Measurements from ENCODE around the gene HES3.
A peak's percentile ranks its signal among the peaks of the same experiment; 100 is the strongest.

Gene HES3

GRCh38 chr1:6224718-6225117 lies 19.3 kb upstream of the HES3 start:
- ATAC-seq (replicated peaks; ENCODE audit: extremely low read depth, poor library complexity, severe bottlenecking) (no peak), DNase-seq (ENCODE audit: low spot score in 2 of 2) (no peak)
- Mint-ChIP-seq H3K27me3 (no peaks in the 10 kb centered on the region), H3K36me3 (ENCODE audit: insufficient read depth) (peaks cover 39% of the 10 kb centered on the region), H3K27ac (ENCODE audit: low read depth) (no peak overlapping the region), H3K9me3 (no peaks in the 10 kb centered on the region), H3K4me1 (no peaks in the 10 kb centered on the region), H3K4me3 (no peak overlapping the region)

- H3K36me3 Mint-ChIP-seq (ENCODE audit: insufficient read depth), result peaks cover 48% of the 10 kb centered on the region
- H3K4me1 Mint-ChIP-seq, result no peaks in the 10 kb centered on the region
- no peaks in the 10 kb centered on the region for H3K9me3 Mint-ChIP-seq
- no peak for ATAC-seq (replicated peaks; ENCODE audit: extremely low read depth, poor library complexity, severe bottlenecking)
- H3K4me3 Mint-ChIP-seq, result no peak overlapping the region
- no peaks in the 10 kb centered on the region for H3K27me3 Mint-ChIP-seq
- no peak overlapping the region for H3K27ac Mint-ChIP-seq (ENCODE audit: low read depth)
- no peak for DNase-seq (ENCODE audit: low spot score in 2 of 2)
Observed at GRCh38 chr1:6225651-6226050, 18.3 kb upstream of the HES3 start.

DNA sequence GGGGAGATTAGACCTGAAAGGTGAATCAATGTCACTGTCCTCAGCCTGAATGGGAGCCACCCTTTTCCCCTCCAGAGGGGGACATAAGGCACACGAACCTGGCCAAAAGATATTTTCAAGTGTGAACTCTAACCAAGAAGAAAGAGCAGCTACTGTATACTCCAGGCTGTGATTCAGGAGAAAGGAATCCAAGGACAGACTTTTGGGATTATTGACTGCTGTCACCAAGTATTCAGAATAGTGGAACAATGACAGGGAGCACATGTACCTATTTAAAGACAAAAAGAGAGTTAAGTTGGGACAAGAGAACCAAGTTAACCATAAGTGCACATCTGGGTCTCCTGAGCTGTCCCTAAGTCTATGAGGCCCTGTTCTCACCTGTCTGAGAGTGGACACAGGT lies 10.6 kb upstream of the HES3 start:
- H3K27ac Mint-ChIP-seq (ENCODE audit: low read depth), result no peak overlapping the region

DNA sequence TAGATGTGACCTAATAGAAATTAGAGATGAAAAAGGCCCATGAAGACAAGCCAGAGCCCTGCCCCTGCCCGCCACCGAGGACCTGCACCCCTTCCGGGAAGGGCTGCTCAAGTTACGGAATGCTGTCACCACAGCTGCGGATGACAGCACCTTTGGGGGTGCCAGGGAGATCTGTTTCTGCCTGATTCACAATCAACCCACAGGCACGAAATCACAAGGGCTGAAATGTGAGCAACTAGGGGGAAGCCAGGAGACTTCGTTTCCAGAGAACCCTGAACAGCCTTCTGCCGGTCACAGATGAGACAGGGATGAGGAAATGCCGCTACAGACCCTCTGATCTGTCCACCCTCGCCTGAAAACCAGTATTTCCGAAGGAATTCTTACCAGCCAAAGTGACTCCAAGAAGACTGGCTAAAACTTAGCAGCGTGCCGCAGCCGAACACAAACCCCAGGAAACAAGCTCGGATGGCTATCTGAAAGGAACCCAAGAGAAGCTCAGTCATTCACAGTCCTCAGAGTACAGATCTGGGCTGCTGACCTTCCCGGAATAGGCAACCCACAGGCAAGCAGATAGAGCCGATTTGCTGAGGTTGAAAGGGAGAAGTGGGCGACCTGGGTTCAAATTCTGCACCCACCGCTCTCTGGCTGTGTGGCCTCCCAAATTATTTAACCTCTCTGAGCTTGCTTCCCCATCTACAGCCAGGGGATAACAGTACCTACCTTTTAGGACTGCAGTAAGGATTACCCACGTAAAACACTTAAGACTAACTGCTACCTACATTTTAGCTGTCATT lies 9.3 kb upstream of the HES3 start:
- peaks cover 43% of the 10 kb centered on the region for H3K36me3 Mint-ChIP-seq (ENCODE audit: insufficient read depth)
- peak overlapping the region; percentile 85 for H3K4me3 Mint-ChIP-seq
- no peaks in the 10 kb centered on the region for H3K9me3 Mint-ChIP-seq
- peak overlapping the region; percentile 44 for H3K27ac Mint-ChIP-seq (ENCODE audit: low read depth)
- ATAC-seq (replicated peaks; ENCODE audit: extremely low read depth, poor library complexity, severe bottlenecking) (no peak), DNase-seq (ENCODE audit: low spot score in 2 of 2) (no peak)
- H3K4me1 Mint-ChIP-seq, result peaks cover 20% of the 10 kb centered on the region
- H3K27me3 Mint-ChIP-seq, result peaks cover 11% of the 10 kb centered on the region

More for the DNA sequence above, 10.6 kb upstream of the HES3 start:
- H3K4me3 Mint-ChIP-seq, result no peak overlapping the region
- ATAC-seq (replicated peaks; ENCODE audit: extremely low read depth, poor library complexity, severe bottlenecking), result no peak
- no peaks in the 10 kb centered on the region for H3K27me3 Mint-ChIP-seq
- H3K4me1 Mint-ChIP-seq, result peaks cover 20% of the 10 kb centered on the region
- no peak for DNase-seq (ENCODE audit: low spot score in 2 of 2)
- H3K36me3 Mint-ChIP-seq (ENCODE audit: insufficient read depth), result peaks cover 45% of the 10 kb centered on the region
- no peaks in the 10 kb centered on the region for H3K9me3 Mint-ChIP-seq

DNA sequence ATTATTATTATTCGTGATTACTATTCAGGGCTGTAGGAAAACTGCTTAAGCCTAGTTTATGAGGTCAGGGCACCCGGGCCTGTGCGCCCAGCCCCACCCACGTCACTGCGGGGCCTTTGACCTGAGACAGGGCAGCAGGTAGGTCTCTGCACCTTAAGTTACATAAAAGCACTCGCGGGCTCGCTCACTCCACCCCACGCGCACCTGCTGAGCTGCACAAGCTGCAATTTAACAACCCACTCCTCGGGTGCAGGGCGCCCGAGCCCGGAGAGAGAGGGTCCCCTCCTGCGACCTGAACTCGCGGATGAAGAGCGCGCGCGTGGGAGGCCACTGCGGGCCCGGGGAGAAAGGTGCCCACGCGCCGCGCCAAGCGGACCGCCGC lies 8.7 kb upstream of the HES3 start:
- ATAC-seq (replicated peaks; ENCODE audit: extremely low read depth, poor library complexity, severe bottlenecking) (peak; percentile 28), DNase-seq (ENCODE audit: low spot score in 2 of 2) (no peak)
- peaks cover 16% of the 10 kb centered on the region for H3K27me3 Mint-ChIP-seq
- peak overlapping the region; percentile 85 for H3K4me3 Mint-ChIP-seq
- peak overlapping the region; percentile 44 for H3K27ac Mint-ChIP-seq (ENCODE audit: low read depth)
- no peaks in the 10 kb centered on the region for H3K9me3 Mint-ChIP-seq
- peaks cover 38% of the 10 kb centered on the region for H3K36me3 Mint-ChIP-seq (ENCODE audit: insufficient read depth)
- H3K4me1 Mint-ChIP-seq, result peaks cover 20% of the 10 kb centered on the region

GRCh38 chr1:6237093-6237492 lies 6.9 kb upstream of the HES3 start:
- Mint-ChIP-seq H3K27me3 (peaks cover 34% of the 10 kb centered on the region), H3K4me3 (peak overlapping the region; percentile 85), H3K9me3 (no peaks in the 10 kb centered on the region), H3K4me1 (peaks cover 27% of the 10 kb centered on the region), H3K36me3 (ENCODE audit: insufficient read depth) (peaks cover 23% of the 10 kb centered on the region), H3K27ac (ENCODE audit: low read depth) (no peak overlapping the region)
- DNase-seq (ENCODE audit: low spot score in 2 of 2) (no peak), ATAC-seq (replicated peaks; ENCODE audit: extremely low read depth, poor library complexity, severe bottlenecking) (no peak)

DNA sequence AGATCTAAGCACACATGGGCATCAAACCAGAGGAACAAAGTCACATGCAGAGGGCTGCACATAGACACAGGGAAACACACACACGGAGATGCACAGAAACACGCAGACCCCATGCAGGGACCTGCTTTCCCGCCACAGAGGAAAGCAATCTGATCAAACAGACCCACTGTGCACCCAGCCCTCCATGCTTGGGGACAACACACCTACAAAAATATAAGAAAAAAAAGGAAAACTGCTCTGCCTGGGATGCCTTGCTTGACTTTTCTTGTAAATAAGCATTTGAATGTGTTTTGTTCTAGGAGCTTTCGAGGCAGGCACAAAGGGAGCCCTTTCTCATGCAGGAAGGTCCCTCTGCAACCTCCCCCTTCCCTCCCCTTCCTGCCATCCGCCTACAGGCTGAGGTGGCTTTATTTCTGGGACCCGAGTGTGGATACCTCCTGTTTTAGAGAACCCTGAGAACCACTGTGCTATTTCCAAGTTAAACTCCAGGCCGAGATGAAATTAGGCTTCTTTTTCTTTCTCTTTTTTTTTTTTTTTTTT lies 4.7 kb upstream of the HES3 start:
- H3K27ac Mint-ChIP-seq (ENCODE audit: low read depth), result no peak overlapping the region
- no peaks in the 10 kb centered on the region for H3K9me3 Mint-ChIP-seq
- peaks cover 11% of the 10 kb centered on the region for H3K36me3 Mint-ChIP-seq (ENCODE audit: insufficient read depth)
- ATAC-seq (replicated peaks; ENCODE audit: extremely low read depth, poor library complexity, severe bottlenecking) (no peak), DNase-seq (ENCODE audit: low spot score in 2 of 2) (no peak)
- H3K4me1 Mint-ChIP-seq, result peaks cover 16% of the 10 kb centered on the region
- peaks cover 48% of the 10 kb centered on the region for H3K27me3 Mint-ChIP-seq
- no peak overlapping the region for H3K4me3 Mint-ChIP-seq

DNA sequence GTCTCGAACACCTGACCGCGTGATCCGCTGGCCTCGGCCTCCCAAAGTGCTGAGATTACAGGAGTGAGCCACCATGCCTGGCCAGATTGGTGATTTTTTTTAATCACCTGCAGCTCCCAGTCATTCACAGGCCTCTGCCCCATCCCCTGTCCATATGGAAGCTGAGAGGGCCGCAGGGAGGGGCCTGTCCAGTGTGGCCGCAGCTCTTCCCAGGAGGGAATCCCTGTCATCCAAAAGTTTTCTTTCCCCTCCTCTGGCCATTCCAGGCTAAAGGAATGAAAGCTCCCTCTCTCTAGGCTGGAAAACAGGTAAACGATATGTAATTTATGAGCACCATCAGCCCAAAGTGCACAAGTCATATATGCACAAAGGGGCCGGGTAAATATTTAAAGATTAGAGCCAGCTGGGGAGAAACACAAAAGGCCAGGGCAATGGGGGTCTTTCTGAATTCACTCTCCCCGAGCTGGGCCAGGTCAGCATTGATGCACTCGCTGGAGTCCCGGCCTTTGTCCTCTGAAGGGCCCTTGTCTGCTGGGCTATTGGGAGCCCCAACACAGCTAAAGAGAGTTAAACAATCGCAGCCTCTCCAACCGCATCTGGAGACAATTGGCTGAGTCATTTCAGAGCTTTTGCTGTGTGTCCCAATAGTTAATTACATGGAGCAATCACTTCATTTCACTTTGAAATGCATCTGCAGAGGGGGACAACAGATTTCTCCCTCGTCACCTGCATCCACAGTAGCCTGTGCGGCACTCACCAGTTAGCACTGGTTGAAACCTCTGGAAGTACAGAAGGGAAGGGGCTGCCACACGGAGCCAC lies 3.8 kb upstream of the HES3 start:
- peaks cover 55% of the 10 kb centered on the region for H3K27me3 Mint-ChIP-seq
- ATAC-seq (replicated peaks; ENCODE audit: extremely low read depth, poor library complexity, severe bottlenecking), result no peak
- no peak overlapping the region for H3K27ac Mint-ChIP-seq (ENCODE audit: low read depth)

DNA sequence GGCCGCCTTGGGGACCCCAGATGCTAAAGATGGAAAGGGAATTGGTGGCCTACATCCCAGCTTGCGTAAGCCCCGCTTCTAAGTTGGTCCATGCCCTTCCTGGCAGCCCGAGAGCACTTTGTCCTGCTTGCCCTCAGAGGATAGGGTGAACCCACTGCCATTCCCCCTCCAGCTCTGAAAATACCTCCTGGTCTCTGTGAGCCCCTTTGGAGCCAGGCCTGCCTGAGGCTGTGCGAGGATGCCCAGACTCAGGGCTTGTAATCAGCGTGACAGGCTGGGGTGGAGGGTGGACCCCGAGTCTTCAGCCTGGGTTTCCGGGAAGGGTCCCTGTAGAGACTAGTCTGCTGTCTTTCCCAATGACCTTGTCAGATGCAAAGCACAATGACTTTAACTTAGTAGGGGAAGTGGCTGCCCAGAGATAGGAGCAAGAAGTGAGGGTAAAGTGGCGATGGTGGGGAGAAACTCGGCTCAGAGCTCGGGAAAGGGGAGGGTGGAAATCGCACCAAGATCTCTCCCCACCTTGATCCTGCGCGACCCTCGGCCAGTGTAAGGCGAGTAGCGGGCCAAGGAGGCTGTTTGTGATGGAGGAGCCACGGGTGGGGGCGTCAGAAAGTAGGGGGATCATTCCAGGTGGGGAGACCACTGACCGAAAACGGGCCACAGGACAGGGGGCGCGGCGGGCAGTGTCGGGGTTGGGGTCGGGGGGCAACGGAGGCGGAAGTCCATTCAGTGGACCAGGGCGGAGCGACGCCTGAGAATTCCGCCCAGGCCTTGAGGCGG lies 2.7 kb upstream of the HES3 start:
- Mint-ChIP-seq H3K9me3 (no peaks in the 10 kb centered on the region), H3K27ac (ENCODE audit: low read depth) (no peak overlapping the region), H3K4me1 (peaks cover 11% of the 10 kb centered on the region), H3K4me3 (peak overlapping the region; percentile 19), H3K36me3 (ENCODE audit: insufficient read depth) (peaks cover 6% of the 10 kb centered on the region), H3K27me3 (peaks cover 57% of the 10 kb centered on the region)
- no peak for DNase-seq (ENCODE audit: low spot score in 2 of 2)
- no peak for ATAC-seq (replicated peaks; ENCODE audit: extremely low read depth, poor library complexity, severe bottlenecking)

More for the DNA sequence above, 3.8 kb upstream of the HES3 start:
- DNase-seq (ENCODE audit: low spot score in 2 of 2), result no peak
- H3K4me3 Mint-ChIP-seq, result no peak overlapping the region
- H3K36me3 Mint-ChIP-seq (ENCODE audit: insufficient read depth), result peaks cover 8% of the 10 kb centered on the region
- no peaks in the 10 kb centered on the region for H3K9me3 Mint-ChIP-seq
- H3K4me1 Mint-ChIP-seq, result peaks cover 11% of the 10 kb centered on the region

DNA sequence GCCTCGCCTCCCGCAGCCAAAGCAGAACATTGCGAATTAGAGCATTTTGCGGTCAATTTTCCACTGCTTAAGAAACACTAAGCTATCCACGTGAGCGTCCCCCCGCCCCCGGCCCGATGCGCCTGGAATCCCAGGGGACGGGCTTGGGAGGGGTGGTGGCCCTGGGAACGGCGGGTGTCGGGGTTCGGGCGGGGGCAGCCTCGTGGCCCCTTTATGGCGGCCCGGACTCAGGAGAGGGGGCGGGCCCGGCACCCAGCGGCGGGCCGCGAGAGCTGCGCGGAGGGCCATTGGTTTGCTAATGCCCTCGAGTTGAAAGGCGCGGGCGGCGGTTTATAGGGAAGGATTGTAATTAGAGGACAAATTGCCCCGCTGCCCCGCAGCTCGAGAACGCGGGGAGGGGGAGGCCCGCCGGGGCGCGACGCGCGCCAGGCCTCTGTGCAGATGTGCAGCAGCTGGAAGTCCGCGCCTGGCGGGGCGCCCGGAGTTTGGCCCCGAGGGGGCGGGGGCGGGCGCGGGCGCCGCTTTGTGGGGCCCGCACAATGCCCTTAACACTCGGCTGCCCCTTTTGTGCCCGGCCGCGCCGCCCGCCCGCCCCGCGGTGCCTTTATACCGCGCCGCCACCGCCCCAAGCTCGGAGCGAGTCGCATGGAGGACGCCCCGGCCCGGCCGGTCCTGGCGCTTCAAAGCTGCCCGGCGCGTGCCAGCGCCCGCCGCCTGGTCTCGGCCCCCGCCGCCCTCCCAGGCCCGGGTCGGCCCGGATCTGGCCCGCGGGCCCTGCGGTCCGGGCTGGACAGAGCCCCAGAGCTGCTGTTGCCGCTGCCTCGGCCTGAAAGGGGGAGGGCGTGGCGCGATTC lies 1.9 kb upstream of the HES3 start:
- DNase-seq (ENCODE audit: low spot score in 2 of 2) (no peak), ATAC-seq (replicated peaks; ENCODE audit: extremely low read depth, poor library complexity, severe bottlenecking) (no peak)
- no peaks in the 10 kb centered on the region for H3K9me3 Mint-ChIP-seq
- H3K4me1 Mint-ChIP-seq, result peaks cover 19% of the 10 kb centered on the region
- peaks cover 12% of the 10 kb centered on the region for H3K36me3 Mint-ChIP-seq (ENCODE audit: insufficient read depth)
- peaks cover 65% of the 10 kb centered on the region for H3K27me3 Mint-ChIP-seq
- no peak overlapping the region for H3K27ac Mint-ChIP-seq (ENCODE audit: low read depth)
- H3K4me3 Mint-ChIP-seq, result no peak overlapping the region

DNA sequence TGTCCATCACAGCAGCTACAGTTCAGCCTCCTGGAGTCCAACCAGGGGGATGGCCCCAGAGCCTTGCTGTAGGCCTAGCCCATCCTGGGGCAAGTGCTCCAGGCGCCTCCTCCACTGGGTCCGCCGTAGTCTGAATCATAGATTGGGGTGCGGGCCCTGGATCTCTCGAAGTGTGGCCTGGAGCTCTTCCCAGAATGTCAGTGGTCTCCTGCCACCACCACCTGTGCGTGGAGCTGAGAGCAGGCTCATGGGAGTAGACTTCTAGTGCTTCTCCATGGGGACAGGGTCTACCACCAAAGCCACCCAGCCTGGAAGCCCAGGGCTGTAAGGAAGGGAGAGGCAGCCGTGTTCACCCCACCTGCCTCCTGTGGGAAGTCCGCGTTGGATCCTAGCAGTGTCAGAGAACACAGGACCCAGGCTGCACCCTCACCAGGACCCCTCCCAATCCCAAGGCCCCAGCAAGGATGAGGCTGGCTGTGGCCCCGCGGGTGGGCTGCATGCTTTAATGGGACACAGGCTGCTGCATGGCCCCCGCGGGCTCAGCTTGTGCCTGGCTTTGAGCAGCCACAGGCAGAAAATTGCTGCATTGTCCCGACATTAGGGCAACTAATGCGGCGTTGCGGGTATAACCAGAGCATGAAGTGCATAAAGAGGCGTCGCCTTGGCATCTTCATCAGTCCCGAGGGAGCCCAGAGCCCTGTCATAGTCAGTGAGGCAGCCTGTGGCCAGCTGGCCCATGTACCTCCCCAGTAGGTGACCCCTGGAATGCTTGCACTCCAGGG lies 735 bp upstream of the HES3 start:
- H3K27me3 Mint-ChIP-seq, result peaks cover 76% of the 10 kb centered on the region

More for the DNA sequence above, 735 bp upstream of the HES3 start:
- H3K27ac Mint-ChIP-seq (ENCODE audit: low read depth), result no peak overlapping the region
- H3K36me3 Mint-ChIP-seq (ENCODE audit: insufficient read depth), result peaks cover 12% of the 10 kb centered on the region
- H3K4me1 Mint-ChIP-seq, result peaks cover 19% of the 10 kb centered on the region
- ATAC-seq (replicated peaks; ENCODE audit: extremely low read depth, poor library complexity, severe bottlenecking) (no peak), DNase-seq (ENCODE audit: low spot score in 2 of 2) (no peak)
- H3K9me3 Mint-ChIP-seq, result no peaks in the 10 kb centered on the region
- no peak overlapping the region for H3K4me3 Mint-ChIP-seq
